GM12891 (cell line): Measurements from ENCODE around the gene EPB41L2.

Source experiments
- DNase-seq: peaks from one replicate; pipeline ENCODE4 v3.0.0; 2011; ENCODE audit warnings: low spot score; ENCODE audit not compliant: insufficient read length
- FAIRE-seq: peaks from 2 replicates; lab custom pipeline; 2011; peaks lifted over from hg19 to GRCh38; lab: Jason Lieb, UNC
- PAX5 ChIP-seq: IDR thresholded peaks from 2 replicates; pipeline ENCODE4 v1.6.1; 2011; ENCODE audit warnings: low read length, moderate library complexity, mild to moderate bottlenecking; ENCODE audit not compliant: insufficient read depth, severe bottlenecking
- POLR2A ChIP-seq: IDR thresholded peaks from 2 replicates; pipeline ENCODE4 v1.6.1; 2011; ENCODE audit warnings: low read depth, low read length, control low read depth
- POLR2AphosphoS5 ChIP-seq: IDR thresholded peaks from 2 replicates; pipeline ENCODE4 v1.6.1; 2011; ENCODE audit warnings: low read depth, low read length, control low read depth
- POU2F2 ChIP-seq: IDR thresholded peaks from 2 replicates; pipeline ENCODE4 v1.6.1; 2011; ENCODE audit warnings: low read depth, mild to moderate bottlenecking, control low read depth, low read length, moderate library complexity
- SPI1 ChIP-seq: IDR thresholded peaks from 2 replicates; pipeline ENCODE4 v1.6.1; 2011; ENCODE audit warnings: low read depth, low read length, control low read depth
- TAF1 ChIP-seq: IDR thresholded peaks from 2 replicates; pipeline ENCODE4 v1.6.1; 2011; ENCODE audit warnings: low read depth, low read length, control low read depth

EPB41L2 gene

GRCh38 chr6:131054392-131055250 is 8.4 kb downstream of the EPB41L2 start:
- DNase-seq, result no peak
- no peak for TF ChIP-seq TAF1
- no peak for TF ChIP-seq POLR2A
- no peak for TF ChIP-seq POLR2AphosphoS5
- TF ChIP-seq POU2F2, result no peak
- no peak for TF ChIP-seq PAX5
- TF ChIP-seq SPI1, result no peak
- FAIRE-seq, result no peak

DNA sequence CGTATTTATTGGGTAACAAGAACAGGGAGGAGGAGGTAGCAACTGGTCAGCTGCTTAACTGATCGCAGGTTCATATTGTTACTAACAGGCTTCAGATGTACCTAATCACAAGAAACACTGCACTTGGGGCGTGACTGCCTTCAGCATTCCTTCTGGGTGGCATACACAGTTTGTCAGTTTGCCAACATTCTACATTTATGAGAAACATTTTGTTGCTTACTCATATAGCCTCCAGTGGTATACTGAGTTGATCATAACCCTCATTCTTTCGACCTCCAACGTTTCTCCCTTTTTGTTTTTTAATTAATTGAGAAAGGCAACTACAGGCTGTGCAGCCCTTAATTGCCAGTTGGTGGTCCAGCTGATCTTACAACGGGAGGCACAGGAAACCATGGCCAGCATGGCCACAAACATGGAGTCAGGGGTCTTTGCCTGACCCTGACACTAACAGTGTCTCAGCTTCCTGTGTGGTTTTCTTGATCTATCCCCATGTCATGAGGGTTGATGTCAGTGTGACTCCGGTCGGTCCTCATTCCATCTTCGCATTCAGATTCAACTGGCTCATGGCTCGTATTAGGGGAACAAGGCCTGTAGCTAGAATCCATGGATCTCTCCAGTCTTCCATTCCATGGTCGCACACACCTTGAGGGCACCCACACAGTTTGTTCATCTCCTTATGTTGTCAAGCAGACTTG is 9.4 kb downstream of the EPB41L2 start:
- no peak for FAIRE-seq
- DNase-seq, result no peak
- TF ChIP-seq POLR2A (no peak), SPI1 (no peak), PAX5 (no peak), POU2F2 (no peak), TAF1 (no peak), POLR2AphosphoS5 (no peak)

- FAIRE-seq (no peak), DNase-seq (no peak)
- TF ChIP-seq POLR2A, result no peak
- no peak for TF ChIP-seq PAX5
- no peak for TF ChIP-seq TAF1
- TF ChIP-seq POLR2AphosphoS5, result no peak
- TF ChIP-seq POU2F2, result no peak
- TF ChIP-seq SPI1, result no peak
Measured at GRCh38 chr6:131052181-131052580, 10.9 kb downstream of the EPB41L2 start.

- TF ChIP-seq SPI1, result no peak
- FAIRE-seq (no peak), DNase-seq (no peak)
Measured at GRCh38 chr6:131051341-131051740, 11.7 kb downstream of the EPB41L2 start.

DNA sequence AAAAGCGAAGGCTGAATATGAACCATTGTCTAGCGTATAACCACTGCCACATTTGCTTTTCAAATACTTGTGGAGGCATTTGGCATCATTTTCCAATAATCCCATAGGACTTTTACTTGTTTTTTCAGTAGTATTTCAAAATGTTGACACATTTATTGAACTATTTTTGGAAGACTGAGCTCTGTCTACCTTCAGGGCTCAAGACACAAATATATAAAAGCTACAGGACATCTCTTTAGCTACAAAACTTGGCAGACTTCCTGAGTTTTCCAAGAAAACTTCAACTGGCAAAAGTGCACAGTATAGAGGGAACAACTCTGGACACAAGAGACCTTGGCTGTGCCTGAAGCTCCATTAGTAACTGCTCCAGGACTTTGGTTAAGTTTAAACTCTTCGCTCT is 13.4 kb downstream of the EPB41L2 start:
- TF ChIP-seq POU2F2 (no peak), PAX5 (no peak), POLR2A (no peak), TAF1 (no peak), SPI1 (no peak), POLR2AphosphoS5 (no peak)
- DNase-seq, result no peak
- FAIRE-seq, result no peak

DNA sequence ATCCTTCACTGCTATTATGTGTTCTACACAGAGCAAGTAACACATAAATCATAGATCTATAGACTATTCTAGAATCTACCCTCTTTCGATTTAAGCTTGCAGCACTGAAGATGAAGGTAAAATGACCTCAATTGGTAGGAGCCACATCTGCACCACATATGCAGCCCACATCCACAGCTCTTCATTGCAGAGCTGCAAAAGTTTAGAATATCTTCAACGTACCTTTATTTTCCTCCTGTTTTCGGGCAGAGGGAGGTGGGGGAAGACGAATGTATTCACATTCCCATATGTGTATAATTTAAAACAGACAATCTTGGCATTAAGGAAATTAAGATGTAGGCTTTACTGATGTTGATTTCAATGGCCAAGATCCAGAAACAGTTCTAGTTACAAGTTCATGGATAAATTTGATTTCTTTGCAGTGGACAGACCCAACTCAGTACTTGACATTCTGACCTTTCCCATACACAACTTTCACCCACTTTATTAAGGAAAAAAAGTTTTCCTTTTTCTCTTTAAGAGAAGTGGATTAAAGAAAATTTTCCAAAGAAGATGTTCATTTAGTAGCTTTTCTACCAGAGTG is 14.0 kb downstream of the EPB41L2 start:
- FAIRE-seq (no peak), DNase-seq (no peak)
- TF ChIP-seq POU2F2 (no peak), TAF1 (no peak), SPI1 (no peak), PAX5 (no peak), POLR2AphosphoS5 (no peak), POLR2A (no peak)

DNA sequence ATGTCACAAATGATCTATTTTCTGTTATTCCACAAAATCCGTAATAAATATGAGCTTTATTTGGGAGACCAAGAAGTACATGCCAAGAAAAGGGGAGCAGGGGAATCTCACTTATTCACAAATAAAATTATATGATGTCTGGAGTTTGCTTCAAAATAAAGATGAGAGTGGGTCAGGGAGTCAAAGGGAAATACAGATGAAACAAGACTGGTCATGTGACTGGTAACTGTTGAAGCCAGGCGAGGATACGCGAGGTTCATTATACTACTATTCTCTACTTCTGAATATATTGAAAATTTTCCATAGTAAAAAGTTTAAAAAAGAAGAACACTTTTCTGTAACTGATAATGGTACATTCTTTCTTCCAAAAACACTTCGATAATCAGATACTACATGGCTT is 14.6 kb downstream of the EPB41L2 start:
- DNase-seq, result no peak
- no peak for FAIRE-seq
- TF ChIP-seq POLR2AphosphoS5 (no peak), SPI1 (no peak), TAF1 (no peak), POU2F2 (no peak), POLR2A (no peak), PAX5 (no peak)

DNA sequence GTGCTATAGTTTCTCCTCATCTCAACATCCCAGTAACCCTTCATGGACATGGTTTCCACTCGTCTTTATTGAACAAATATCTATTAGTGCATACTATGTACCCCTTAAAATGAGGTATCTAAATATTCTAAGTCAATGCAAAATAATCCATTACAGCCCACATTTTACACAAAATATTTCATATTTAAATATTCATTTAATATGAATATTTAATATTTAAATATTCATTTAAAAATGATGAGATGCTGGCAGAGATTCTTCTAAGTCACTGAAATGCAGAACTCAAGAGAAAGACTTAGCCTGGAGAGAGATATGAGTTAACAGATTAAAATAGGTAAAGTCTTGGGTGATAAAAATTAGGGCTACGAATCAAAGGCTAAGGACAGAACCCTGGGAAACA is 17.9 kb downstream of the EPB41L2 start:
- no peak for TF ChIP-seq POLR2A
- no peak for TF ChIP-seq POU2F2
- no peak for TF ChIP-seq POLR2AphosphoS5
- TF ChIP-seq PAX5, result no peak
- no peak for TF ChIP-seq SPI1
- TF ChIP-seq TAF1, result no peak
- DNase-seq (no peak), FAIRE-seq (no peak)

DNA sequence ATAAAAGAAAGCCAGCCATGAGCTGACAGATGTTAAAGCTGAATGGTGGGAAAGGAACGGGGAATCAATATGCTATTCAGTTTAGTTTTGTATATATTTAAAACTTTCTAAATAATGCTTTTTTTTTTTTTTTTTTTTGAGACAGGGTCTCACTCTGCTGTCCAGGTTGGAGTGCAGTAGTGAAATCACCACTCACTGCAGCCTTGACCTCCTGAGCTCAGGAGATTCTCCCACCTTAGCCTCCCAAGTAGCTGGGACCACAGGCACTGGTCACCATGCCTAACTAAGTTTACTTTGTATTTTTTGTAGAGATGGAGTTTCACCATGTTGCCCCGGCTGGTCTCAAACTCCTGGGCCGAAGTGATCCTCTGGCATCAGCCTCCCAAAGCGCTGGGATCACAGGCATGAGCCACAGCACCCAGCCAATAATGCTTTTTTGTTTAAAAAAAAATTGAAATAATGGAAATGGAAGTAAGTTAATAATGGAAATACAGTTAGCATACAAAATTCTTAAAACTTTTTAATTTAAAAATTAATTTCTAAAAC is 19.1 kb downstream of the EPB41L2 start:
- TF ChIP-seq PAX5 (no peak), TAF1 (no peak), POLR2AphosphoS5 (no peak), POLR2A (no peak), SPI1 (no peak), POU2F2 (no peak)
- DNase-seq (no peak), FAIRE-seq (no peak)
